ENCODE measurements around the gene PRRG2.

PRRG2 gene

DNA sequence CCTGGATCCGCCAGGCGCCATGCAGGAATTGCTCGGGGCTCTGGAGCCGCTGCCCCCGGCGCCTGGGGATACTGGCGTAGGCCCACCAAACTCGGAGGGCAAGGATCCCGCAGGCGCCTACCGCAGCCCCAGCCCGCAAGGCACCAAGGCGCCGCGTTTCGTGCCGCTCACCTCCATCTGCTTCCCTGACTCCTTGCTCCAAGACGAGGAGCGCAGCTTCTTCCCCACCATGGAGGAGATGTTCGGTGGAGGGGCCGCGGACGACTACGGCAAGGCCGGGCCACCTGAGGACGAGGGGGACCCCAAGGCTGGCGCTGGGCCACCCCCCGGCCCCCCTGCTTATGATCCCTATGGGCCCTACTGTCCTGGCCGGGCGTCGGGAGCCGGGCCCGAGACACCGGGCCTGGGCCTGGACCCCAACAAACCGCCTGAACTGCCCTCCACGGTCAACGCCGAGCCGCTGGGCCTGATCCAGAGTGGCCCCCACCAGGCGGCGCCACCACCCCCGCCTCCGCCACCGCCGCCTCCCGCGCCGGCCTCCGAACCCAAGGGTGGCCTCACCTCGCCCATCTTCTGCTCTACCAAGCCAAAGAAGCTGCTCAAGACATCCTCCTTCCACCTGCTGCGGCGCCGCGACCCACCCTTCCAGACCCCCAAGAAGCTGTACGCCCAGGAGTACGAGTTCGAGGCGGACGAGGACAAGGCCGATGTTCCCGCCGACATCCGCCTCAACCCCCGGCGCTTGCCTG lies 16.0 kb downstream of the PRRG2 start:
- TF ChIP-seq CTCF (conservative IDR thresholded peaks at IDR 0.05; ENCODE audit: low read depth, low read length), result no peak
- DNase-seq (ENCODE audit: low read depth), result no peak
- no peak overlapping the region for H3K4me3 ChIP-seq (ENCODE audit: low read length)

DNA sequence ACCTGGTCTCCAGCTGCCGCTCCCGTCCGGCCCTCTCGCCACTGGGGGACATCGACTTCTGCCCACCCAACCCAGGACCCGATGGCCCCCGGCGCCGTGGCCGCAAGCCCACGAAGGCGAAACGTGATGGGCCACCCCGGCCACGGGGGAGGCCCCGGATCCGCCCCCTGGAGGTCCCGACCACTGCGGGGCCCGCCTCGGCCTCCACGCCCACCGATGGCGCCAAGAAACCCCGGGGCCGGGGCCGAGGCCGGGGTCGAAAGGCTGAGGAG lies 16.5 kb downstream of the PRRG2 start:
- H3K4me3 ChIP-seq (ENCODE audit: low read length), result no peak overlapping the region
- no peak for DNase-seq (ENCODE audit: low read depth)
- no peak for TF ChIP-seq CTCF (conservative IDR thresholded peaks at IDR 0.05; ENCODE audit: low read depth, low read length)

DNA sequence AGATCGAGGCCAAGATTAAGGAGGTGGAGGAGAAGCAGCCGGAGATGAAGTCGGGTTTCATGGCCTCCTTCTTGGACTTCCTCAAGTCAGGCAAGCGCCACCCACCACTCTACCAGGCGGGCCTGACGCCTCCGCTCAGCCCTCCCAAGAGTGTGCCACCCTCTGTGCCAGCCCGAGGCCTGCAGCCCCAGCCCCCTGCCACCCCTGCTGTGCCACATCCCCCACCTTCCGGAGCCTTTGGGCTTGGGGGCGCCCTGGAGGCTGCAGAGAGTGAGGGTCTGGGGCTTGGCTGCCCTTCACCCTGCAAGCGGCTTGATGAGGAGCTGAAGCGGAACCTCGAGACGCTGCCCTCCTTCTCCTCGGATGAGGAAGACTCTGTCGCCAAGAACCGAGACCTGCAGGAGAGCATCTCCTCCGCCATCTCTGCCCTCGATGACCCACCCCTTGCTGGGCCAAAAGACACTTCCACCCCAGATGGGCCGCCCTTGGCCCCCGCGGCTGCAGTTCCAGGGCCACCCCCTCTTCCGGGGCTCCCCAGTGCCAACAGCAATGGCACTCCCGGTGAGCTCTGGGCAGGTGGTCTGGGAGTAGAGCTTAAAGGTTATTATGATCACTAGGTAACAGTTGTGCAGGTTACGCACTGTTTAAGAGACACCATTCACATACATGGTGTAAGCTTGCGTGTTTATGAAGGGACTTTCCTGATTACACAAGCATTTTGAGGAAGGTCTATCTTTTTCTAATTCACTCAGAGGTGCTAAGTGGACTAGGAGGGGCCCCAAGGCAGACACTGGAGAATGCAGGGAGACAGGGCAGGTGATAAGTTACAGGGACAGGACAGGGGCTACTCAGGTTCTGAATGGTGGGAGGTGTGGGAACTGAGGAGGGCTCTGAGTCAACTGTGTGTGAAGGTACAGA lies 18.5 kb downstream of the PRRG2 start:
- no peak for DNase-seq (ENCODE audit: low read depth)
- H3K4me3 ChIP-seq (ENCODE audit: low read length), result no peak overlapping the region
- no peak for TF ChIP-seq CTCF (conservative IDR thresholded peaks at IDR 0.05; ENCODE audit: low read depth, low read length)

GRCh38 chr19:49601482-49602038 lies 20.4 kb downstream of the PRRG2 start:
- no peak for DNase-seq (ENCODE audit: low read depth)
- no peak overlapping the region for H3K4me3 ChIP-seq (ENCODE audit: low read length)
- TF ChIP-seq CTCF (conservative IDR thresholded peaks at IDR 0.05; ENCODE audit: low read depth, low read length), result no peak

GRCh38 chr19:49602806-49603205 lies 21.7 kb downstream of the PRRG2 start:
- no peak for DNase-seq (ENCODE audit: low read depth)
- TF ChIP-seq CTCF (conservative IDR thresholded peaks at IDR 0.05; ENCODE audit: low read depth, low read length), result no peak
- no peak overlapping the region for H3K4me3 ChIP-seq (ENCODE audit: low read length)

DNA sequence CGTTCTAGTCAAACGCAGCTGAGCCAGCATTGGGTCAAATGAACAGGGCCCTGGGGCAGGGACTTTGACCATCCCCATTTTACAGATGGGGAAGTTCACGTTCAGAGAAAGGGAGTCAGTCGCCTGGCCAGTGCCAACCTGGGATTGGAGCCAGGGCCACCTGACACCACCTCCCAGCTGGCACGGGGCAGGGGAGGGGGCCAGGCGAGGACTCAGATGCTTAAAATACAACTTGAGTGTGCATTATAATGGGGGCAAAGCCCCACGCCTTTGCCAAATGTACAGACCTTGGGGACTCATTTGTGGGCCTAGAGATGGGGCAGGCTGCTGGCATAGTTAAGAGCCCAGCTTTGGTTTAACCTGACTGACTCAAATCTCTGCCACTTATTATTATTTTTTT lies 24.5 kb downstream of the PRRG2 start:
- TF ChIP-seq CTCF (conservative IDR thresholded peaks at IDR 0.05; ENCODE audit: low read depth, low read length), result no peak
- no peak overlapping the region for H3K4me3 ChIP-seq (ENCODE audit: low read length)
- DNase-seq (ENCODE audit: low read depth), result no peak
